IPS DF 6.9 (cell line): ENCODE results near the gene STXBP1.
"Not testable (repeated sequence)": the region's sequence is repeated elsewhere in the genome, so short reads cannot be mapped to it uniquely, and the experiment has no call there.

Source experiments
- DNase-seq: peaks from one replicate; pipeline ENCODE4 v3.0.0-alpha.2; 2013; ENCODE audit warnings: low read depth, low spot score
- H3K27ac ChIP-seq: one replicate; pipeline ENCODE4 v1.5.1; 2013; ENCODE audit warnings: low read length, control low read depth
- H3K27me3 ChIP-seq: 2 replicates; pipeline ENCODE4 v1.6.1; 2013; ENCODE audit warnings: mild to moderate bottlenecking, low read length; ENCODE audit not compliant: control insufficient read depth, insufficient read depth
- H3K36me3 ChIP-seq: 2 replicates; pipeline ENCODE4 v1.6.1; 2013; ENCODE audit warnings: low read length; ENCODE audit not compliant: control insufficient read depth, insufficient read depth
- H3K4me1 ChIP-seq: 2 replicates; pipeline ENCODE4 v1.6.1; 2013; ENCODE audit warnings: low read length; ENCODE audit not compliant: control insufficient read depth, insufficient read depth
- H3K4me3 ChIP-seq: 2 replicates; pipeline ENCODE4 v1.5.1; 2013; ENCODE audit warnings: mild to moderate bottlenecking, low read length
- H3K9me3 ChIP-seq: 2 replicates; pipeline ENCODE4 v1.6.1; 2013; ENCODE audit warnings: low read length, inconsistent platforms; ENCODE audit not compliant: control insufficient read depth, insufficient read depth
- WGBS: extraction: QIAGEN DNeasy Blood & Tissue Kit; methylation state at CpG from one replicate; pipeline ENCODE4 v1.1.7; 2013; ENCODE audit warnings: mixed read lengths, missing lambda C conversion rate; ENCODE audit not compliant: insufficient read length, insufficient coverage; 5-methylcytosine and 5-hydroxymethylcytosine counted together

STXBP1 gene

DNA sequence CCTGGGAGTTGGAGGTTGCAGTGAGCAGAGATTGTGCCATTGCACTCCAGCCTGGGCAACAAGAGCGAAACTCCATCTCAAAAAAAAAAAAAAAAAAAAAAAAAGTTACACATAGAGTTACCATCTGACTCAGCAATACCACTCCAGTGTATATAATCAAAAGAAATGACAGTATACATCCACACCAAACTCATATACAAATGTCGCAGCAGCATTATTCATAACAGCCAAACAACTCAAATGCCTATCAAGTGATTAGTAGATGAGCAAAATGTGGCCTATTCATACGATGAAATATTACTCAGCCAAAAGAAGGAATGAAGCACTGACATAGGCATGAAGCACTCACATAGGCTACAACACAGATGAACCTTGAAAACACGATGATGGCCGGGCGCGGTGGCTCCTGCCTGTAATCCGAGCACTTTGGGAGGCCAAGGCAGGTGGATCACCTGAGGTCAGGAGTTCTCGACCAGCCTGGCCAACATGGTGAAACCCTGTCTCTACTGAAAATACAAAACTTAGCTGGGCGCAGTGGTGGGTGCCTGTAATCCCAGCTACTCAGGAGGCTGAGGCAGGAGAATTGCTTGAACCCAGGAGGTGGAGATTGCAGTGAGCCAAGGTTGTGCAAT is 9.4 kb downstream of the STXBP1 start:
- no CpG with 5 or more reads among the region's 10 CpGs for WGBS
- not testable (repeated sequence) for H3K36me3 ChIP-seq, H3K9me3 ChIP-seq, H3K4me1 ChIP-seq, H3K4me3 ChIP-seq, DNase-seq, H3K27ac ChIP-seq, H3K27me3 ChIP-seq

DNA sequence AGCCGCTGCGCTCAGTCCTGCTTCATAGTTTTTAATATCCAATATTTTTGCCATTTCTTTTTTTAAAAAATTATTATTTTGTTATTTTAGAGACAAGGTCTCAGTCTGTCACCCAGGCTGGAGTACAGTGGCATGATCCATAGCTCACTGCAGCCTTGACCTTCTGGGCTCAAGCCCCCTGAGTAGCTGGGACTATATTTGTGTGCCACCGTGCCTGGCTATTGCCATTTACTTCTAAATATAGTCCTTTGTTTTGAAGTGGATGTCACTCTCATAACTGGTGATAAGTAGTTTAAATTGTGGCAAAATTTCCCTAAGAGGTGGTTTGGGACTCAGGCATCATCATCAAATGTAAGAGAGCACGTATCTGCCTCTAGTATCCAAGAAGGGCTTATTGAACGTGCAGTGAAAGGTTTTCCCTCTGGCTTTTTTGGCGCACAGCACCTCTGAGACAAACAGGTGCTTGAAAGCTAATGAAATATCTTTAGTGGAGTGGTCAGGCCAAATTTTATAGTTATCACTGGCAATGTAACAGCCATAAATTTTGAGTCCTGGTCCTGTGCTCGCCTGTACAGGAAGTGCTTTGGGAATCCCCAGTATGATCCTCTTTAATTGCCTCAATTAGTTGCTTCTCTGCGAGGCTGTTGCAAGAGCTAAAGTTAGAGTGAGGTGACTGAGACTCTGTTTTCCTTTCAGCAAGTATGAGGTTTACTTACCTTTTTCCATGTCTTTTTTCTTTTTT is 14.8 kb downstream of the STXBP1 start:
- no peak overlapping the region for H3K4me3 ChIP-seq
- no peaks in the 10 kb centered on the region for H3K9me3 ChIP-seq
- H3K27me3 ChIP-seq: no peaks in the 10 kb centered on the region
- no CpG with 5 or more reads among the region's 8 CpGs for WGBS
- no peak for DNase-seq
- H3K4me1 ChIP-seq: peaks cover 4% of the 10 kb centered on the region; the same call in 1 of the 2 replicates
- no peak overlapping the region for H3K27ac ChIP-seq
- H3K36me3 ChIP-seq: no peaks in the 10 kb centered on the region

DNA sequence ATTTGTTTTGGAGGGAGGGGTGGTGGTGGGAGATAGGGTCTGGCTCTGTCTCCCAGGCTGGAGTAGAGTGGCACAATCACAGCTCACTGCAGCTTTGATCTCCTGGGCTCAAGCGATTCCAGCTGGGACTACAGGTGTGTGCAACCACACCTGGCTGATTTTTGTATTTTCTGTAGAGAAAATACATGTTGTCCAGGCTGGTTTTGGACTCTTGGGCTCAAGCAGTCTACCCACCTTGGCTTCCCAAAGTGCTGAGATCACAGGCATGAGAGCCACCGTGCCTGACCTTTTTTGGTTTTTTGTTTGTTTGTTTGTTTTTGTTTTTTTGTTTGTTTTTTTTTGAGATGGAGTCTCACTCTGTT is 15.4 kb downstream of the STXBP1 start:
- no CpG with 5 or more reads among the region's 2 CpGs for WGBS
- H3K36me3 ChIP-seq: no peaks in the 10 kb centered on the region
- DNase-seq: no peak

DNA sequence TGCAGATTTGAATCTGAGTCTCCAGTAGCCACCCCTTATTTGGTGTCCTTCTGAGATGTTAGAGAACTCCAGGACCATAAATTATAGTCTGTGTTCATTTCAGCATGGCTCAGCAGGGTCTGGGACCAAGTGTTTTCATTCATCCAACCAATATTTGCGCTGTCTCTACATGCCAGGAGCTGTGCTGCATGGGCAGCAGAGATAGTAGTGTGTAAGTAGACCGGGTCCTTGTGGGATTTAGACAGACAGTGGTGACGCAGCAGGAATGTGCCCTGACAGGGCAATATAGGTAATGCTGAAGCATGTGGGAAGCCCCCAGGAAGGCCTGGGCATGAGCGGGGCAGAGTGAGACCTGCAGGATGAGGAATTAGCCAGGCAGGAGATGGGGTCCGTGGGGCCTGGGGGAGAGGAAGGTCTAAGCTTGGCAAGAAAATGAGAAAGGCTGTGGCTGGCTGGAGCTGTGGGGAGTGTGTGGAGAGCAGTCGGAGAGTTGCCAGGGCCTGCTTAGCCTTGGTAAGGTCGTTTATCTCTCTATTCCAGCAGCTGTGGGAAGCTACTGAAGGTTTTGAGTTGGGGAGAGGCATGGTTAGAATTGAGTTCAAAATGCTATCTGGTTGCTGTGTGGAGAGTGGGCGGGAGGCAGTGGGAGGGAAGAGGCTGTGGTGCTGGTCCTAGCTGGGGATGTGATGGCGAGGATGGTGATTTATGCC is 16.8 kb downstream of the STXBP1 start:
- no peaks in the 10 kb centered on the region for H3K9me3 ChIP-seq
- H3K27me3 ChIP-seq: no peaks in the 10 kb centered on the region
- no peak overlapping the region for H3K27ac ChIP-seq
- DNase-seq: no peak
- WGBS: no CpG with 5 or more reads among the region's 9 CpGs
- H3K4me3 ChIP-seq: no peak overlapping the region
- peaks cover 4% of the 10 kb centered on the region; the same call in 1 of the 2 replicates for H3K4me1 ChIP-seq
- no peaks in the 10 kb centered on the region for H3K36me3 ChIP-seq

More for the DNA sequence above, 15.4 kb downstream of the STXBP1 start:
- H3K4me1 ChIP-seq: peaks cover 4% of the 10 kb centered on the region; the same call in 1 of the 2 replicates
- H3K27me3 ChIP-seq: no peaks in the 10 kb centered on the region
- no peak overlapping the region for H3K27ac ChIP-seq
- no peaks in the 10 kb centered on the region for H3K9me3 ChIP-seq
- no peak overlapping the region for H3K4me3 ChIP-seq

DNA sequence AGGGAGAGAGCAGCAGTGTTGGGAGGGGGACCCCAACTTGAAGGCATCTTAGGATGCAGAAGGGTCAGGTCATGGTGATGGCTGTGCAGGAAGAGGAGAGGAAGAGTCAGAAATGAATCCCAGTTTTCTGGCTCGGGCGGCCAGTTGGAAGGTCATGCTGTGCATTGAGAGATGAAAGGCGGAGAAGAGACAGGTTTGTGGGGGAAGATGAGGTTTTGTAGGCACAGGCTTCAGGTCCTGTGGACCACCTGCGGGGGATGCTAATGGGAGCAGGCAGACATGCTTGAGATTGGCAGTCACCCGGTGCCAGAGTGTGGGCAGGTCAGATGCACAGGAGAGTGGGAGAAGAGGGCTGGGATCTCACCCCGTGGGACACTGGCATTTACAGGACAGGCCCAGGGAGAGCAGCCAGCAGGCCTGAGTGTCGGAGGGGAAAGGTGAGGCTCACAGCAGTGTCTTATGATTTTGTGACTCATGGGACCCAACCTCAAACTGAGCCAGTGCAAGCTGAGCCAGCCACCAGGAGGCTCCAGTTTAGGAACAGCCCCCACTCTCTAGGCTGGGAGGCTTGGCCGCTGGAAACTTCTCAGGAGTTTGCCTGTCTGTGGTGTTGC is 17.5 kb downstream of the STXBP1 start:
- no peak for DNase-seq
- no peaks in the 10 kb centered on the region for H3K9me3 ChIP-seq

DNA sequence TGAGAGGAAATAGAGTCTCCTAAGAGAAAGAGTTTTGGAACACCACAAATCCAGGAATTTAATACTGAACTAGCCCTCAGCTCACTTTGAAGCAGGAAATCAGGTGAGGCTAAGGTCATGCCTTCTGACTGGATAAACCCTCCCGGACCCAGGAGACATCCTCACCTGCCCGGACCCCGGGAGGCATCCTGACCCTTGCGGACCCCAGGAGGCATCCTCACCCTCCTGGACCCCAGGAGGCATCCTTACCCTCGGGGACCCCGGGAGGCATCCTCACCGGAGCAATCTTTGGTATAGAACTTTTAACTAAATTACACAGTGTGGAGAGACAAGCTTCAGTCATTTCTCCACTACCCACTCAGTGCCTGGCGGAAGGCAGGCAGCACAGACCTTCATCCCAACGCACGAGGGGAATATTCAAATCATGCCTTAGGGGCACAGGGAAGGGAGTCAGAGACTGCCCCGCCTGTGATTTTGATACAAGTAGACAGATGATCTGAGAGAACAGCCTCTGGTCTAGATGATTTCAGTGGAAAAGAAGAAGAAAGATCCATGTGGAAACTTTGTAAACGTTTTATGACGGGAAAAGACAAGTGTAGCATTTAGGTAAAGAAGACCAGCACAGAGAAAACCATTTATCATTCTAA is 21.3 kb downstream of the STXBP1 start:
- H3K4me3 ChIP-seq: no peak overlapping the region
- no peaks in the 10 kb centered on the region for H3K9me3 ChIP-seq
- DNase-seq: no peak
- peaks cover 4% of the 10 kb centered on the region; the same call in 1 of the 2 replicates for H3K4me1 ChIP-seq
- no peaks in the 10 kb centered on the region for H3K36me3 ChIP-seq
- WGBS: no CpG with 5 or more reads among the region's 13 CpGs
- no peaks in the 10 kb centered on the region for H3K27me3 ChIP-seq
- H3K27ac ChIP-seq: no peak overlapping the region

More for the DNA sequence above, 17.5 kb downstream of the STXBP1 start:
- H3K27ac ChIP-seq: no peak overlapping the region
- no peaks in the 10 kb centered on the region for H3K27me3 ChIP-seq
- no CpG with 5 or more reads among the region's 8 CpGs for whole genome bisulfite sequencing
- H3K4me1 ChIP-seq: peaks cover 4% of the 10 kb centered on the region; the same call in 1 of the 2 replicates
- no peaks in the 10 kb centered on the region for H3K36me3 ChIP-seq
- H3K4me3 ChIP-seq: no peak overlapping the region

DNA sequence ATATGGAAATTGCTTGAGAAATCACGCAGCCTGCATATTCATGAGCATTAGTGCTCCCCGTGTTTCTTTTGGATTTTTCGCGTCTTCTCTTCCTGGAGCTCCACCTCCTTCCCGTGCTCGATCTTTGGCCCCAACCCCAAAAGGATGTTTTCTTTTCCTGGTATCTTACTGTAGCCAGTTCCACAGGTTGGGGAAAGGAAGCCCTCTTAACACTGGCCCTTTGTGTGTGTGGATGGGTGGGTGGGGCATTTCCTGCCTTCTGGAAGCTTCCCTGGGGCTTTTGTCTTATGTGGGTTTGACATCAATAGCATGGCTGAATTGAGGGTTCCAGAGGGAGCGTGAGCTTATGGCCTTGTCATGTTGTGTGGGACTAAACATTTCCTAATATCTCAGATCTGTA is 21.9 kb downstream of the STXBP1 start:
- no peaks in the 10 kb centered on the region for H3K36me3 ChIP-seq
- no peak overlapping the region for H3K27ac ChIP-seq
- H3K4me3 ChIP-seq: no peak overlapping the region
- no peaks in the 10 kb centered on the region for H3K9me3 ChIP-seq
- no peak for DNase-seq
- WGBS: no CpG with 5 or more reads among the region's 7 CpGs
- H3K4me1 ChIP-seq: peaks cover 4% of the 10 kb centered on the region; the same call in 1 of the 2 replicates
- no peaks in the 10 kb centered on the region for H3K27me3 ChIP-seq

DNA sequence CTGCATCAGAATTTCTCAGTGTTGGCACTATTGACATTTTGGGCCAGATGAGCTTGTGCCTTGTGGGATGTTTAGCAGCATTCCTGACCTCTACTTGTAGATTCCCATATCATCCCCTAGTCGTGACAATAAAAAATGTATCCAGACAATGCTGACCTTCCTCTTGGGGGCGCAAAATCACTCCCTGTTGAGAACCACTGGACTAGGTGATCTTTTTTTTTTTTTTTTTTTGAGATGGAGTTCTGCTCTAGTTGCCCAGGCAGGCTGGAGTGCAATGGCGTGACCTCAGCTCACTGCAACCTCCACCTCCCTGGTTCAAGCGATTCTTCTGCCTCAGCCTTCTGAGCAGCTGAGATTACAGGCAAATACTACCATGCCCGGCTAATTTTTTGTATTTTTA is 22.6 kb downstream of the STXBP1 start:
- WGBS: no CpG with 5 or more reads among the region's 5 CpGs
- no peaks in the 10 kb centered on the region for H3K36me3 ChIP-seq
- H3K27ac ChIP-seq: no peak overlapping the region
- no peaks in the 10 kb centered on the region for H3K27me3 ChIP-seq
- H3K4me1 ChIP-seq: peaks cover under 1% of the 10 kb centered on the region; the same call in 1 of the 2 replicates
- no peaks in the 10 kb centered on the region for H3K9me3 ChIP-seq
- H3K4me3 ChIP-seq: no peak overlapping the region
- no peak for DNase-seq

DNA sequence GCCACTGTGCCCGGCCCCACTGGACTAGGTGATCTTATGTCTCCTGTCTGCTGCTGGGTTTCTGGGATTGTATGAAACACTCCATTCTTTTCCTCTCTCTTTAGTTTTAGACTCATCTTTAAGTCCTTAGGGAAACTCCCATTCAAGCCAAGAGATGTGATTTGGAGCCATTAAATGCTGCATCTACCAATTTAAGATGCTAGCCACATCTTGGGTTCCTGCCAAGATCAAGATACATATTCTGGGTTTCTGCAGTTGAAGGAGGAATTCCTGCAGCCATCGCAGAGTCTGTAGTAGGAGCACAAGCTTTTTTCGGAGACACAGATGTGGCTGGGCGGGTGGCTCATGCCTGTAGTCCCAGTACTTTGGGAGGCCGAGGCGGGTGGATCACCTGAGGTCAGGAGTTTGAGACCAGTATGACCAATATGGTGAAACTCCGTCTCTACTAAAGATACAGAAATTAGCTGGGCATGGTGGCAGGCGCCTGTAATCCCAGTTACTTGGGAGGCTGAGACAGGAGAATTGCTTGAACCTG is 23.2 kb downstream of the STXBP1 start:
- Histone ChIP-seq H3K4me3 (no peak overlapping the region), H3K27me3 (no peaks in the 10 kb centered on the region), H3K27ac (no peak overlapping the region), H3K9me3 (no peaks in the 10 kb centered on the region), H3K36me3 (no peaks in the 10 kb centered on the region), H3K4me1 (no peaks in the 10 kb centered on the region)
- no peak for DNase-seq
- no CpG with 5 or more reads among the region's 8 CpGs for WGBS
